Prostate gland (tissue), 2 donors: ENCODE results near the gene SPNS3. TPM values are rescaled to one million over a fixed set of nuclear protein-coding genes. Genes with fewer than 3 reads are reported as not detected.

ENCODE experiments used
- DNase-seq: peaks from one replicate; pipeline ENCODE4 v3.0.0-alpha.2; 2019; ENCODE audit warnings: low spot score
- H3K27ac ChIP-seq, 2 donors: fragments of 200-600 bp; sonication (generic); 2 replicates each; pipeline ENCODE4 v1.5.1; 2017 to 2019
- H3K27me3 ChIP-seq: fragments of 200-600 bp; sonication (generic); replicated peaks from 2 replicates; pipeline ENCODE4 v1.5.1; 2019; ENCODE audit not compliant: insufficient read depth
- H3K36me3 ChIP-seq, 2 donors: fragments of 200-600 bp; sonication (generic); 1 replicate in 1 of 2; 2 replicates in 1 of 2; pipeline versions ENCODE4 v1.5.1 to v1.8.1; 2017 to 2019
- H3K4me1 ChIP-seq: fragments of 200-600 bp; sonication (generic); replicated peaks from 2 replicates; pipeline ENCODE4 v1.5.1; 2019
- H3K4me3 ChIP-seq, 2 donors: fragments of 200-600 bp; sonication (generic); 2 replicates each; pipeline ENCODE4 v1.5.1; 2017 to 2019
- H3K9me3 ChIP-seq: fragments of 200-600 bp; sonication (generic); 2 replicates; pipeline ENCODE4 v1.5.1; 2017
- POLR2A ChIP-seq: fragments of 450-650 bp; IDR thresholded peaks from one replicate; pipeline ENCODE4 v1.6.1; 2016; ENCODE audit warnings: antibody characterized with exemption, mild to moderate bottlenecking
- POLR2AphosphoS5 ChIP-seq: sonication (generic); formaldehyde crosslinking; IDR thresholded peaks from one replicate; pipeline ENCODE4 v1.6.1; 2017; ENCODE audit warnings: antibody characterized with exemption
- WGBS: methylation state at CpG from one replicate; pipeline ENCODE4 v1.1.5; 2018; 5-methylcytosine and 5-hydroxymethylcytosine counted together
- intact Hi-C: fragments of 100-400 bp; cut with DNase I; formaldehyde crosslinking; loops from one replicate; pipeline ENCODE4 v1.14.2; 2022
- total RNA-seq, 2 donors: library from RNA; depleted of rRNA; stranded (reverse); fragments of >200 nt; gene quantifications; one replicate each; pipeline ENCODE4 v1.1.0, GENCODE V29; 2016
- TF ChIP-seq, protein P1 (sequence below), 4 experiments: fragments of 200-600 bp in 2 of 4; fragments of 450-650 bp in 2 of 4; sonication (generic) in 2 of 4; IDR thresholded peaks; 1 replicate in 3 of 4; 2 replicates in 1 of 4; pipeline ENCODE4 v1.5.1; 2016 to 2019; ENCODE audit warnings: antibody characterized with exemption in 4 of 4, mild to moderate bottlenecking in 2 of 4, moderate library complexity in 2 of 4

The SPNS3 gene
- total RNA-seq, 2 donors from 2014 or later: 0.50 TPM; not detected in 1

DNA sequence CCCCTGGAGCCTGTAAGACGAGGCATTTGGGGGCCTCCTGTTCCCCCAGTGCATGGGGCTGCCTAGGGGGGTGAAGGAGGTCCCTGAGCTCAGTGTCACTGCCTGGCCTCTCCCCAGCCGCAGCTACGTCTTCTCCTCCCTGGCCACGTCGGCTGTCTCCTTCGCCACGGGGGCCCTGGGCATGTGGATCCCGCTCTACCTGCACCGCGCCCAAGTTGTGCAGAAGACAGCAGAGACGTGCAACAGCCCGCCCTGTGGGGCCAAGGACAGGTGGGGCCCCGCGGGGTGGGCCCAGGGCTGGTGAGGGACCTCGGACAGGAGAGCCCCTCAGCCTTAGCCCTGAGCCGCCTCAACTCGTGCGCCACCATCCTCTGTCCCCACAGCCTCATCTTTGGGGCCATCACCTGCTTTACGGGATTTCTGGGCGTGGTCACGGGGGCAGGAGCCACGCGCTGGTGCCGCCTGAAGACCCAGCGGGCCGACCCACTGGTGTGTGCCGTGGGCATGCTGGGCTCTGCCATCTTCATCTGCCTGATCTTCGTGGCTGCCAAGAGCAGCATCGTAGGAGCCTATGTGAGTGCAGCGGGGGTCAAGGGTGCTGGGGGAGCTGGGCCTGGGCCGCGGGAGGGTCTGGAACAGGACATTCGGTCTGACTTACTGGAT lies 99.3 kb downstream of the SPNS3 start:
- no peaks in the 10 kb centered on the region for H3K36me3 ChIP-seq
- H3K27ac ChIP-seq: no peak overlapping the region
- no peaks in the 10 kb centered on the region for H3K4me1 ChIP-seq
- no peaks in the 10 kb centered on the region for H3K9me3 ChIP-seq
- no peak overlapping the region for H3K4me3 ChIP-seq
- DNase-seq: no peak
- no peaks in the 10 kb centered on the region for H3K27me3 ChIP-seq
- intact Hi-C loops: loop anchor here (10.0 kb wide), 1 partner anchor 108 kb away; no protein-coding TSS in a partner anchor
- TF ChIP-seq POLR2A (no peak), POLR2AphosphoS5 (no peak)
- 84% methylated on average over 33 of the region's 33 CpGs for WGBS

DNA sequence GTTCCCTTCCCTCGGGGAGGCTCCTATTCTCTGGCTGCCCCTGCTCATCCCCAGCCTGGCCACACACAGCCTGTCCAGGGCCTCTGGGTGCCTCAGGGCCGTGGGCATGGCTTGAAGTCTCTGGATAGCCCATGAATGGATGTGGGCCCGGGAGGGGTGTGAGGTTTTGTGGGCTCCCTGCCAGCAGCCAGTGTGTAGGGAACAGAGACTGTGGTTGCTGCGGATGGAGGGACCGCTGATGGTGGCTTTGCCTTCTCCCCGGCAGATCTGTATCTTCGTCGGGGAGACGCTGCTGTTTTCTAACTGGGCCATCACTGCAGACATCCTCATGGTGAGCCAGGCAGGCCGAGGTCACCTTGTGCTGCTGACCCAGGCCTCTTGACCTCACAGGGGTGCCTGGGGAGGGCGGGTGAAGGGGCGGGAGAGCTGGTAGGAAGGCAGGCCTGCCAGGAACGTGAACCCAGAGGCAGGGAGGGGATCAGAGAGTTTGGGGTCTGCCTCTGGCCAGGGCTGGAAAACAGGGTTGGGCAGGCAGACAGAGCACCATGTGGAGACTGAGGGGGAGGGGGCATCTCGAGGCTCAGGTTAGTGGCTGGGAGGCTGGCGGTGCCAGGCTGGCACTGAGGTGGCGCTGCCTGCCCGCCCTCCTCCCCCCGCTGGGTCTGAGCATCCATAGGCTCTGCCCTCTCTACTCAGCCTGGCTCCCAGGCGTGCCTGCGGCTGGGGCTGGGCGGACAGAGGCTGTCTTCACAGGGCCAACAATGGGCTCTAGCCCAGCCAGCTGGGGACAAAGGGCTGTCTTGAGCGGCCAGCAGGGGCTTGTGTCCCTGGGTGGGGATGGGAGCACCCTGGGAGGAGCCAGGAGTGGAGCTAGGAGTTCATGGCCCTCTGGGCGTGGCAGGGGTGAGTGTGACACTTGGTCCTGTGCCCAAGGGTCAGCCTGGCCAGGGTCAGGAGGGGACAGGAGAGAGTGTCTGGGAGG lies 100.1 kb downstream of the SPNS3 start:
- H3K4me3 ChIP-seq: no peak overlapping the region
- DNase-seq: no peak

DNA sequence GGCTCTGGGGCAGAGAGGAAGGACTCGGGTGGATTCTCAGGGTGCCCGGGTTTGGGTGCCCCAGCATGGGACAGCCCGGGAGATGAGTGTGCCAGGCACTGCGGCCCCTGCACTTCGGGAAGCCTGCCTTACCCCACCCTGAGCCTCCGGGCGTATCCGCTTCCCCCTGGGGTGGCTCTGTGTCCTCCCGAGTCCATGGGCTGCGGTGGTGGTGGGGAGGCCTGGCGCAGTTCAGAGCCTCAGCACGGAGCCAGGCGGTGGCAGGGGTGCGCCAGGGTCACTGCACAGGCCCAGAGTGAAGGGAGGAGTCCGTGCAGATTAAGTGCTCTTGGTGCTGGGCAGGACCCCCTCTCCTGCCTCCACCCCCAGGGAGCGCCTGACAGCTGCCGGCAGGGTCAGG lies 100.8 kb downstream of the SPNS3 start:
- WGBS: 71% methylated on average over 16 of the region's 17 CpGs
- TF ChIP-seq POLR2A (no peak), POLR2AphosphoS5 (no peak)
- TF ChIP-seq, protein P1, sequence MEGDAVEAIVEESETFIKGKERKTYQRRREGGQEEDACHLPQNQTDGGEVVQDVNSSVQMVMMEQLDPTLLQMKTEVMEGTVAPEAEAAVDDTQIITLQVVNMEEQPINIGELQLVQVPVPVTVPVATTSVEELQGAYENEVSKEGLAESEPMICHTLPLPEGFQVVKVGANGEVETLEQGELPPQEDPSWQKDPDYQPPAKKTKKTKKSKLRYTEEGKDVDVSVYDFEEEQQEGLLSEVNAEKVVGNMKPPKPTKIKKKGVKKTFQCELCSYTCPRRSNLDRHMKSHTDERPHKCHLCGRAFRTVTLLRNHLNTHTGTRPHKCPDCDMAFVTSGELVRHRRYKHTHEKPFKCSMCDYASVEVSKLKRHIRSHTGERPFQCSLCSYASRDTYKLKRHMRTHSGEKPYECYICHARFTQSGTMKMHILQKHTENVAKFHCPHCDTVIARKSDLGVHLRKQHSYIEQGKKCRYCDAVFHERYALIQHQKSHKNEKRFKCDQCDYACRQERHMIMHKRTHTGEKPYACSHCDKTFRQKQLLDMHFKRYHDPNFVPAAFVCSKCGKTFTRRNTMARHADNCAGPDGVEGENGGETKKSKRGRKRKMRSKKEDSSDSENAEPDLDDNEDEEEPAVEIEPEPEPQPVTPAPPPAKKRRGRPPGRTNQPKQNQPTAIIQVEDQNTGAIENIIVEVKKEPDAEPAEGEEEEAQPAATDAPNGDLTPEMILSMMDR (IDR thresholded peaks at IDR 0.05): no peak
- DNase-seq: no peak

More for the DNA sequence above, 100.1 kb downstream of the SPNS3 start:
- Histone ChIP-seq H3K9me3 (no peaks in the 10 kb centered on the region), H3K4me1 (no peaks in the 10 kb centered on the region), H3K36me3 (no peaks in the 10 kb centered on the region), H3K27ac (no peak overlapping the region), H3K27me3 (no peaks in the 10 kb centered on the region)
- 50% methylated on average over 22 of the region's 23 CpGs for WGBS
- no peak for TF ChIP-seq POLR2A
- TF ChIP-seq, protein P1 (IDR thresholded peaks at IDR 0.05): no peak
- no peak for TF ChIP-seq POLR2AphosphoS5
- intact Hi-C loops: loop anchor here (10.0 kb wide), 1 partner anchor 109 kb away; no protein-coding TSS in a partner anchor

DNA sequence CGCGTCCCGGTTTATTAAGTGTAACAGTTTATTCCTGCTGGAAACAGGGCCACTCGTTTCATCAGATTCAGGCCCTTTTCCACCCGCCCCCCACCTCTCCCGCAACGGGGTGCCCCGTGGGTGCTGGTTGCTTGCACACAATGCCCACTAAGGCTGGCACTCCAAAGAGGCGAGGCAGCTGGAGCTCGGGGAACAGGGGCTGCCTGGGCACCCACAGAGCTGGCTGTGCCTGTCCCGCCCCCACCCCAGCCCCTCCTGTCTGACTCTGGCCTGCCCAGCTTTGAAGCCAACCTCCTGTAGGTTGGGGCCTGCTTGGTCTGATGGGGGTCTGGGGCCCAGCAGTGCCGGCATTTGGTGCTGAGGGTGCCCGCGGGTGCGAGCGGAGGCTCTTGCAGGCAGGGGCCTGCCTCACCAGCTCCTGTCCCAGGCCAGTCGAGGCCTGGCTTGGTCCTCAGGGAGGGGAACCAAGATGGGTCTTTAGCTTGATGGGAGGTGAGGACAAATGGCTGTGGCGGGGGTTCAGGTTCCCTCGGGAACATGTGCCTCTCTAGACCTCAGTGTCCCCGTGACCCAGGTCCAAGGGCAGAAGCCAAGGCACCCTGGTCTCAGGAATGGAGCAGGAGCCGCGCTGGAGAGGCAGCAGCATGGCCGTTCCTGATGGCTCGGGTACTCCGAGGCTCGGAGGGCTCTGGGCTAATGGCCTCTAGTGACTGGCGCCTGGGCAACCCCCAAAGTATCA lies 101.4 kb downstream of the SPNS3 start:
- no peak overlapping the region for H3K4me3 ChIP-seq
- H3K27ac ChIP-seq: no peak overlapping the region
- H3K36me3 ChIP-seq: no peaks in the 10 kb centered on the region
- H3K4me1 ChIP-seq: no peaks in the 10 kb centered on the region
- 68% methylated on average over 26 of the region's 27 CpGs for WGBS
- H3K27me3 ChIP-seq: no peaks in the 10 kb centered on the region
- no peak for DNase-seq
- H3K9me3 ChIP-seq: no peaks in the 10 kb centered on the region
- intact Hi-C loops: loop anchor here (10.0 kb wide), 1 partner anchor 110 kb away; no protein-coding TSS in a partner anchor
- TF ChIP-seq POLR2A: no peak
- TF ChIP-seq, protein P1 (IDR thresholded peaks at IDR 0.05): no peak
- no peak for TF ChIP-seq POLR2AphosphoS5

More for the DNA sequence above, 100.8 kb downstream of the SPNS3 start:
- no peak overlapping the region for H3K27ac ChIP-seq
- H3K36me3 ChIP-seq: no peaks in the 10 kb centered on the region
- intact Hi-C loops: loop anchor here (10.0 kb wide), 1 partner anchor 110 kb away; no protein-coding TSS in a partner anchor
- H3K27me3 ChIP-seq: no peaks in the 10 kb centered on the region
- no peaks in the 10 kb centered on the region for H3K9me3 ChIP-seq
- no peaks in the 10 kb centered on the region for H3K4me1 ChIP-seq
- no peak overlapping the region for H3K4me3 ChIP-seq
